ENCODE data around the gene TGFBR3. TPM values are rescaled to one million over a fixed set of nuclear protein-coding genes. Genes with fewer than 3 reads are reported as not detected.

TGFBR3 gene
- total and polyA plus RNA-seq, 2 of the 4 experiments (the other 2 are of a cell fraction): 3.0 to 11.3 TPM

GRCh38 chr1:91777630-91778300, 108.2 kb downstream of the TGFBR3 start:
- CTCF ChIA-PET: no interaction called here
- no peak overlapping the region for H2AFZ ChIP-seq (replicated peaks; ENCODE audit: low read length, poor library complexity)
- H2AK9ac ChIP-seq (replicated peaks; ENCODE audit: low read depth, low read length, poor library complexity): no peak overlapping the region
- dilution Hi-C loops (cut with HindIII; ENCODE audit: low sequenced_read_pairs, unreplicated experiment) (no loop called here), in situ Hi-C loops (cut with MboI; ENCODE audit: low sequenced_read_pairs) (no loop called here), intact Hi-C loops (cut with micrococcal nuclease) (no loop called here)
- BruUV-seq (replicated peaks): no TSS peak
- H4K20me1 ChIP-seq (ENCODE audit: insufficient read depth, low read length): no peaks in the 10 kb centered on the region
- DNase-seq (no peak), ATAC-seq (ENCODE audit: low read depth) (no peak)
- no peak overlapping the region for H3K56ac ChIP-seq (ENCODE audit: extremely low read depth, insufficient read depth, low read length)
- H3K79me1 ChIP-seq (ENCODE audit: low read depth in 1 of 2, low read length in 2 of 2): peaks cover 0 to 2% of the 10 kb centered on the region in 2 experiments; a peak in 2 of 4 replicates
- WGBS, 2 experiments (ENCODE audit: extremely low coverage in 2 of 2, insufficient read length in 1 of 2): 70% methylated on average over 2 of the region's 10 CpGs; no CpG with 5 or more reads in 1 of the 2 experiments
- TF ChIP-seq RAD21 (IDR thresholded peaks at IDR 0.05; ENCODE audit: low read length) (no peak), ELK1 (IDR thresholded peaks at IDR 0.05; ENCODE audit: borderline replicate concordance, low read depth, low read length) (no peak), NFE2L2 (IDR thresholded peaks at IDR 0.05; ENCODE audit: low read depth, low read length) (no peak), CHD1 (IDR thresholded peaks at IDR 0.05; ENCODE audit: low read depth, low read length) (no peak), FOS (IDR thresholded peaks at IDR 0.05; ENCODE audit: low read depth, low read length) (no peak), POLR2A (IDR thresholded peaks at IDR 0.05; ENCODE audit: low read depth, low read length) (no peak), RFX5 (IDR thresholded peaks at IDR 0.05; ENCODE audit: low read depth, low read length) (no peak), SMC3 (IDR thresholded peaks at IDR 0.05; ENCODE audit: low read depth, low read length) (no peak), MXI1 (IDR thresholded peaks at IDR 0.05; ENCODE audit: borderline replicate concordance, low read depth, low read length) (no peak), MAFK (IDR thresholded peaks at IDR 0.05; ENCODE audit: low read depth, low read length) (no peak), CTCF (conservative IDR thresholded peaks at IDR 0.05; ENCODE audit: low read depth, low read length) (no peak), BHLHE40 (IDR thresholded peaks at IDR 0.05; ENCODE audit: low read depth, low read length) (no peak), CEBPB (IDR thresholded peaks at IDR 0.05; ENCODE audit: low read depth, low read length) (no peak), RCOR1 (IDR thresholded peaks at IDR 0.05; ENCODE audit: insufficient replicate concordance, low read length) (no peak), USF2 (IDR thresholded peaks at IDR 0.05; ENCODE audit: low read depth, low read length) (no peak)
- no peak overlapping the region for H2BK15ac ChIP-seq (ENCODE audit: low read depth, low read length)
- H2BK120ac ChIP-seq (ENCODE audit: low read depth, low read length): no peak overlapping the region
- H3K14ac ChIP-seq (replicated peaks; ENCODE audit: low read depth, low read length): no peak overlapping the region
- no peak overlapping the region for H3K9ac ChIP-seq (ENCODE audit: low read depth, low read length)
- no peak overlapping the region for H2BK20ac ChIP-seq (ENCODE audit: low read depth, low read length)
- no peak overlapping the region for H3K18ac ChIP-seq (ENCODE audit: low read depth, low read length)
- H4K8ac ChIP-seq (ENCODE audit: low read depth in 2 of 2, low read length in 2 of 2): no peak overlapping the region
- H3K4me1 ChIP-seq (ENCODE audit: control insufficient read depth, insufficient read depth, low read length): peaks cover 15% of the 10 kb centered on the region
- H2BK5ac ChIP-seq (ENCODE audit: low read depth, low read length, poor library complexity, severe bottlenecking): no peak overlapping the region
- H3K27ac ChIP-seq (ENCODE audit: insufficient read depth, low read length): no peak overlapping the region
- no peaks in the 10 kb centered on the region for H3K27me3 ChIP-seq (ENCODE audit: control insufficient read depth, insufficient read depth, low read length)
- H2AK5ac ChIP-seq (ENCODE audit: low read depth, low read length): no peak overlapping the region
- no peaks in the 10 kb centered on the region for H3K36me3 ChIP-seq (ENCODE audit: control insufficient read depth, insufficient read depth, low read length)
- H3K9me3 ChIP-seq (ENCODE audit: control insufficient read depth, insufficient read depth, low read length): no peaks in the 10 kb centered on the region
- H3K4me3 ChIP-seq (ENCODE audit: insufficient read depth, low read depth, low read length): no peak overlapping the region
- H3K4me2 ChIP-seq (ENCODE audit: low read depth, low read length): no peak overlapping the region
- H4K5ac ChIP-seq (ENCODE audit: low read depth, low read length): no peak overlapping the region
- H3K23ac ChIP-seq (ENCODE audit: low read depth, low read length): no peak overlapping the region
- POLR2A ChIA-PET (ENCODE audit: unreplicated experiment): no interaction called here
- no peak overlapping the region for H4K91ac ChIP-seq (ENCODE audit: insufficient read depth, low read depth, low read length)
- peaks cover 11% of the 10 kb centered on the region for H3K9me1 ChIP-seq (ENCODE audit: insufficient read depth, low read length)
- H3K4ac ChIP-seq (ENCODE audit: low read depth, low read length): no peak overlapping the region; the same call in 1 of the 2 replicates
